Thoracic aorta (tissue), 2 donors: Measurements from ENCODE around the gene ZBTB44. TPM values are rescaled to one million over a fixed set of nuclear protein-coding genes. Genes with fewer than 3 reads are reported as not detected.

Source experiments
- ATAC-seq: fragments of 150-250 bp; one replicate; pipeline ENCODE4 v1.8.0; 2017; ENCODE audit warnings: low read depth; ENCODE audit not compliant: insufficient number of reproducible peaks, low FRiP score
- DNase-seq: peaks from one replicate; pipeline ENCODE4 v3.0.0-alpha.2; 2020; ENCODE audit warnings: low spot score
- H3K27ac ChIP-seq, 2 donors: fragments of 200-600 bp; sonication (generic); 1 replicate in 1 of 2; 2 replicates in 1 of 2; pipeline ENCODE4 v1.5.1; 2016; ENCODE audit warnings: mild to moderate bottlenecking in 2 of 2, moderate library complexity in 2 of 2
- H3K27me3 ChIP-seq: fragments of 200-600 bp; sonication (generic); replicated peaks from 2 replicates; pipeline ENCODE4 v1.6.0; 2016; ENCODE audit warnings: mild to moderate bottlenecking; ENCODE audit not compliant: insufficient read depth
- H3K36me3 ChIP-seq: fragments of 200-600 bp; sonication (generic); one replicate; pipeline ENCODE4 v1.5.1; 2016
- H3K4me1 ChIP-seq, 2 donors: fragments of 200-600 bp; sonication (generic); 1 replicate in 1 of 2; 2 replicates in 1 of 2; pipeline versions ENCODE4 v1.5.1 to v1.6.0; 2016; ENCODE audit warnings: low read depth in 2 of 2, mild to moderate bottlenecking in 1 of 2; ENCODE audit not compliant: control insufficient read depth in 1 of 2
- H3K4me3 ChIP-seq: fragments of 200-600 bp; sonication (generic); 2 replicates; pipeline ENCODE4 v1.5.1; 2016; ENCODE audit warnings: mild to moderate bottlenecking
- H3K9me3 ChIP-seq: fragments of 200-600 bp; sonication (generic); 2 replicates; pipeline ENCODE4 v1.5.1; 2016
- total RNA-seq, 2 donors: library from RNA; depleted of rRNA; stranded (reverse); fragments of >200 nt; gene quantifications; one replicate each; pipeline versions ENCODE4 v1.1.0 to v1.2.3, GENCODE V29; 2016
- TF ChIP-seq, protein P1 (sequence below): fragments of 200-600 bp; sonication (generic); IDR thresholded peaks from one replicate; pipeline ENCODE4 v1.5.1; 2019; ENCODE audit warnings: antibody characterized with exemption

ZBTB44 gene
- total RNA-seq, 2 donors from 2014 or later: 38.0 to 48.7 TPM

DNA sequence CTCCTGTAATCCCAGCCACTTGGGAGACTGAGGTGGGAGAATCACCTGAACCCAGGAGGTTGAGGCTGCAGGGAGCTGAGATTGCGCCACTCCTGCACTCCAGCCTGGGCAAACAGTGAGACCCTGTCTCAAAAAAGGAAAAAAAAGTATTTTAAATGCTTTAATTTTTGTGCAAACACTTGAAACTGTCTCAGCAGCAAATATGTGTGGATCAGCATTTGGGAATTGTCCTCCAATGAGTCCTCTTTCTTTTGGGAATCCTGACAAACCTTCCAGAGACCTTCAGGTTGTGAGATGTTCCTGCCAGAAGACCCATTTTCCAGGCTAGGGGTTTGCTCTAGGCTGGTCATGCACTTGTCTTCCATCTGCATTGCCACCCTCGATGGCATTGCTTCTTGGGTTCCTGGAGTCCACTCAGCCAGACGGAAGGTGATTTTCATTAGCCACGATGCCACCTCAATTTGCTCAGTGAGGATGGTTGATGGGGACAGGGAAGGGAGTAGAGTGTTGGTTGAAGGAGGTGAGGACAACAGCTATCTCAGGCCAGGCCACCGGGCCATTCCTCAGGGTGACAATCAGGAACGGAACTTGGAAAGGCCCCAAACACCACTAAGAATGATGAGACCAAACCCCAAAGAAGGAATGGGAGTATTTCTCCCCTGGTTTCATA is 99.7 kb downstream of the ZBTB44 start:
- Histone ChIP-seq H3K9me3 (no peaks in the 10 kb centered on the region), H3K4me3 (no peak overlapping the region), H3K4me1 (no peaks in the 10 kb centered on the region), H3K27ac (no peak overlapping the region), H3K36me3 (no peaks in the 10 kb centered on the region), H3K27me3 (no peaks in the 10 kb centered on the region)
- no peak for ATAC-seq
- DNase-seq: no peak
- TF ChIP-seq, protein P1, sequence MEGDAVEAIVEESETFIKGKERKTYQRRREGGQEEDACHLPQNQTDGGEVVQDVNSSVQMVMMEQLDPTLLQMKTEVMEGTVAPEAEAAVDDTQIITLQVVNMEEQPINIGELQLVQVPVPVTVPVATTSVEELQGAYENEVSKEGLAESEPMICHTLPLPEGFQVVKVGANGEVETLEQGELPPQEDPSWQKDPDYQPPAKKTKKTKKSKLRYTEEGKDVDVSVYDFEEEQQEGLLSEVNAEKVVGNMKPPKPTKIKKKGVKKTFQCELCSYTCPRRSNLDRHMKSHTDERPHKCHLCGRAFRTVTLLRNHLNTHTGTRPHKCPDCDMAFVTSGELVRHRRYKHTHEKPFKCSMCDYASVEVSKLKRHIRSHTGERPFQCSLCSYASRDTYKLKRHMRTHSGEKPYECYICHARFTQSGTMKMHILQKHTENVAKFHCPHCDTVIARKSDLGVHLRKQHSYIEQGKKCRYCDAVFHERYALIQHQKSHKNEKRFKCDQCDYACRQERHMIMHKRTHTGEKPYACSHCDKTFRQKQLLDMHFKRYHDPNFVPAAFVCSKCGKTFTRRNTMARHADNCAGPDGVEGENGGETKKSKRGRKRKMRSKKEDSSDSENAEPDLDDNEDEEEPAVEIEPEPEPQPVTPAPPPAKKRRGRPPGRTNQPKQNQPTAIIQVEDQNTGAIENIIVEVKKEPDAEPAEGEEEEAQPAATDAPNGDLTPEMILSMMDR: no peak

DNA sequence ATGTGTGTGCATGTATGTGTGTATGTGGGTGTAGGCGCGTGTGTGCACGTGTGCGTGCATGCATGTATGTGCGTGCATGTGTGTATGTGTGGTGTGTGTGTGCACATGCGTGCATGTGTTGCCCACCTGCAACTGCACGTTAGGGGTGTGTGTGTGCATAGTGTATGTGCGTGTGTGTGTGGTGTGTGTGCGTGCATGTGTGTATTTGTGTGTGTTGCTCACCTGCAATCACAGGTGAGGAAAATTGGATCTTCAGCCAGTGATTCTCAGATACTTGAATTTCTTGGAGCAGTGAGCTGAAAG is 100.8 kb downstream of the ZBTB44 start:
- Histone ChIP-seq H3K27me3 (no peaks in the 10 kb centered on the region), H3K4me1 (no peaks in the 10 kb centered on the region), H3K9me3 (no peaks in the 10 kb centered on the region), H3K36me3 (no peaks in the 10 kb centered on the region), H3K27ac (no peak overlapping the region), H3K4me3 (no peak overlapping the region)
- no peak for ATAC-seq
- TF ChIP-seq, protein P1: no peak
- DNase-seq: no peak

DNA sequence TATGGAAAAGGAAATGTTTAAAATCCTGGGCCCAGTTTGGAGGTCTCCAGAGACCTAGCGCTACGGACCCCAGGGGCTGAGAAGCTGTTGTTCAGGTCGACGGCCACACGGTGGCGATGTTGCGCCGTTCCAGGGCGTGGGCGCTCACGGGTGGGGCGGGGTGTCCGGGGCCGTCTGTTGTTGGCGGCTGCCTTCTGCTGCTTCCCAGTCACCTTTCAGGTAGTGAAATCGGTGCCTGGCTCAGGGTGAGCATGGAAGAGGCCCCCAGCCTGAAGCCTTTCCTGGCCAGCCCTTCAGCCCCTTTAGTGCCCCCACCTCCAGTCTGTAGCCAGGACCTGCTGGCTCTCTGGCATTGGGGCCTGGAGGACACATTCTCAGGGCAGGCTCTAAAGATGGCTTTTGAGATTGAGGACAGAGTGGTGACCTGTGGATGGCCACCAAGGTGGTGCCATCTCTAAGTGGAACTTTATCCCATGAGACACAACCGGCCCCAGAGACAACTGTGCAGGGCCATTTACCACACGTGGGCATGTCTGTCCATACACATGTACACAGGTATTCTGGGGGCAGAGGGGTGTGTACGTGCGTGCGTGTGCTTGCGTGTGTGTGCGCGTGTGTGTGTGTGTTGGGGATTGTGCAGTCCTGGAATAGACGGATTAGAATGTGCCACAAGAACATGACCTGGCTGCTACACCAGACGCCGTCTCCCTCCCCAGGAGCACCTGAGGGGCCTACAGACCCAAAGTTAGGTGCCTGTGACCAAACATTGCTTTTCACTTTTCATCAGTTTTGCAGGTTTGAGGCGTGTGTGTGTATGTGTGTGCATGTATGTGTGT is 101.4 kb downstream of the ZBTB44 start:
- no peak overlapping the region for H3K27ac ChIP-seq
- ATAC-seq (no peak), DNase-seq (no peak)
- no peaks in the 10 kb centered on the region for H3K27me3 ChIP-seq
- no peaks in the 10 kb centered on the region for H3K9me3 ChIP-seq
- TF ChIP-seq, protein P1: peak; percentile 95
- no peaks in the 10 kb centered on the region for H3K4me1 ChIP-seq
- H3K36me3 ChIP-seq: no peaks in the 10 kb centered on the region
- peak overlapping the region; percentile 20 for H3K4me3 ChIP-seq

DNA sequence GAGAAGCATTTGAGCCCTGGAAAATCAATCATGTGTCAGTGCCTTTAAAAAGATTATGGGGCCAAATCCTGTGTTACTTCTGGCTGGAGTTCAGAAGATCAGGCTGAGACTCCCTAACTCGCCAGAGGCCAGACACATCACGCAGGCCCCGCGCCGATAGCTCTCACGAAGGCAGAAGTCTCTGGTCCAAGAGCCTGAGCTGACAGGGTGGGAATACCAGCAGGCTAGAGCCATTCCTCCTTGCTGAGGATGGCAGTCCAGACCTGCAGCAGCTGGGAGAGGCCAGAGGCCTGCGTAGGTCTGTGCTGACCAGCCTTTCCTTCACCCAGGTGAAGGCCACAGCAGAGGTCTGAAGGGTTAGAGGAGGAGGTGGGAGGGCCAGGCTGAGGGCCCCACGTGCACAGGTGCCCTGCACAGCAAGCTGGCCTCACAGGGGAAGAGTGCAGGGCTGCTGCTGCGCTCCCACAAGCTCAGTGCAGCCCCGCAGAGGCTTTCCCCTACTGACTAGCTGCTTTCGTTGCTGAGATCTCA is 102.2 kb downstream of the ZBTB44 start:
- TF ChIP-seq, protein P1: no peak
- Histone ChIP-seq H3K4me1 (no peaks in the 10 kb centered on the region), H3K36me3 (no peaks in the 10 kb centered on the region), H3K27me3 (no peaks in the 10 kb centered on the region), H3K9me3 (no peaks in the 10 kb centered on the region), H3K4me3 (no peak overlapping the region), H3K27ac (no peak overlapping the region)
- DNase-seq: no peak
- no peak for ATAC-seq

DNA sequence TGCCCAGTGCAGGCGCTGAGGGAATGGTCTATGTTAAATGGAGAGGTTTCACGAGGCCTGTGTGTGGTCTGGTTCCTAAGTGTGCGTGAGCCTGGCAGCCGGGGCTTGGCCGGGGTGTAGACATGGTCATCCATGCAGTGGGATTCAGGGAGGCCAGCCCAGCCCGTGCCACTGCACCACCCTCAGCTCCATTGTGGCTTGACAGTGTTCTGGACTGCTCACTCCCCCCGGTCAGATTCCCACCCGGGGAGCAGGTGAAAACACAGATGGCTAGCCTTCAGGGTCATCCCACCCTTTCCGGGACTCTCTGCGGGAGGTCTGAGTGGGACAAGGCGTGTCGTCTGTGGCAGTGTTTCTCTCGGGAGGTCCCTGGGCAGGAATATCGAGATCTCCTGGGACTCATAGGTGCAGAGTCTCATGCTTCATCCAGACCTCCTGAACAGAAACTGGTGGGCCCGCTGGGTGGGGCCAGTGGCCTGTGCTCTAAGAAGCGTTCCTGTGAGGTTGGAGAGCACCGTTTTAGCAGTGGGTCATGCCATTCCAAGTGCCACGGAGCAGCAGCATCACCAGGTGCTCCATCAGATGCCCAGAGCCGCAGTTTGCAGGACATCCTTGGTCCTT is 102.8 kb downstream of the ZBTB44 start:
- no peak overlapping the region for H3K27ac ChIP-seq
- no peak overlapping the region for H3K4me3 ChIP-seq
- H3K9me3 ChIP-seq: no peaks in the 10 kb centered on the region
- no peak for DNase-seq
- TF ChIP-seq, protein P1: no peak
- H3K36me3 ChIP-seq: no peaks in the 10 kb centered on the region
- H3K4me1 ChIP-seq: no peaks in the 10 kb centered on the region
- H3K27me3 ChIP-seq: no peaks in the 10 kb centered on the region
- ATAC-seq: no peak
